D341Med (cell line): ENCODE results near the gene LIX1L.
"Not testable (repeated sequence)": the region's sequence is repeated elsewhere in the genome, so short reads cannot be mapped to it uniquely, and the experiment has no call there.

Source experiments
- DNase-seq: peaks from one replicate; pipeline ENCODE4 v3.0.0; 2012; ENCODE audit warnings: low spot score

LIX1L gene

GRCh38 chr1:145936247-145936646 is 21.6 kb downstream of the LIX1L start:
- DNase-seq = no peak

GRCh38 chr1:145935708-145936107 is 22.1 kb downstream of the LIX1L start:
- DNase-seq = no peak

GRCh38 chr1:145932522-145933009 is 25.3 kb downstream of the LIX1L start:
- not testable (repeated sequence) for DNase-seq

- DNase-seq = no peak
These were observed 29.7 kb downstream of the LIX1L start for GRCh38 chr1:145927916-145928643.

GRCh38 chr1:145927063-145927886 is 30.5 kb downstream of the LIX1L start, which contains the start of gene RBM8A:
RBM8A (minus strand) TSS chr1:145927484; CDS start chr1:145927426, 58 bp downstream.
- DNase-seq = peak; percentile 92

GRCh38 chr1:145926686-145927062 is 31.1 kb downstream of the LIX1L start:
- DNase-seq = no peak

GRCh38 chr1:145922266-145922665 is 35.6 kb downstream of the LIX1L start:
- DNase-seq = no peak

- not testable (repeated sequence) for DNase-seq
These were observed 37.5 kb downstream of the LIX1L start for GRCh38 chr1:145920297-145920696.

- no peak for DNase-seq
These were observed 38.6 kb downstream of the LIX1L start for GRCh38 chr1:145918992-145919939.

- DNase-seq = peak; percentile 97
These were observed 39.4 kb downstream of the LIX1L start, which contains the start of gene PEX11B for GRCh38 chr1:145918144-145918991. PEX11B (minus strand) TSS chr1:145918717; CDS start chr1:145918688, 29 bp downstream.

- no peak for DNase-seq
These were observed 40.2 kb downstream of the LIX1L start for GRCh38 chr1:145917595-145917994.

- DNase-seq = no peak
These were observed 41.1 kb downstream of the LIX1L start for GRCh38 chr1:145916745-145917144.

- no peak for DNase-seq
These were observed 45.6 kb downstream of the LIX1L start for GRCh38 chr1:145912128-145912641.

- no peak for DNase-seq
These were observed 49.2 kb downstream of the LIX1L start for GRCh38 chr1:145908653-145909052.

GRCh38 chr1:145906954-145907753 is 50.7 kb downstream of the LIX1L start:
- no peak for DNase-seq

- DNase-seq = peak; percentile 39
These were observed 56.4 kb downstream of the LIX1L start for GRCh38 chr1:145901312-145902021.

- DNase-seq = peak; percentile 14
These were observed 59.1 kb downstream of the LIX1L start for GRCh38 chr1:145898756-145899155.

GRCh38 chr1:145897969-145898368 is 59.8 kb downstream of the LIX1L start:
- peak; percentile 15 for DNase-seq

- DNase-seq = no peak
These were observed 62.3 kb downstream of the LIX1L start for GRCh38 chr1:145895471-145895870.
